T-cell (primary cell): ENCODE results near the gene CCDC88C. TPM values are rescaled to one million over a fixed set of nuclear protein-coding genes. Genes with fewer than 3 reads are reported as not detected.

Experiments
- ATAC-seq, 4 experiments: fragments of 200-7000 bp in 3 of 4; fragments of 150-1000 bp in 1 of 4; cut with Tn5 transposase; replicated peaks in 1 of 4; 1 replicate in 3 of 4; 2 replicates in 1 of 4; pipeline ENCODE4 v1.10.0; 2021; ENCODE audit warnings: moderate library complexity in 3 of 4, mild to moderate bottlenecking in 2 of 4, moderate number of reproducible peaks in 1 of 4
- CTCF ChIA-PET, 2 donors: fragments of 300-600 bp; sonication (Branson Sonifier 250); formaldehyde crosslinking; loops; one replicate each; lab custom pipeline; 2022; ENCODE audit warnings: antibody characterized with exemption in 2 of 2; lab: Charles Lee
- POLR2A ChIA-PET, 2 donors: fragments of 300-600 bp; sonication (Branson Sonifier 250); formaldehyde crosslinking; loops; one replicate each; lab custom pipeline; 2022; ENCODE audit warnings: antibody characterized with exemption in 2 of 2; lab: Charles Lee
- DNase-seq, 35 experiments: peaks; one replicate each; pipeline versions ENCODE4 v3.0.0 to v3.0.0-alpha.2; 2013 to 2023
- H3K27ac ChIP-seq: one replicate; pipeline ENCODE4 v1.5.1; 2013; ENCODE audit warnings: low read length
- H3K27me3 ChIP-seq, 2 experiments: replicated peaks in 1 of 2; 1 replicate in 1 of 2; 2 replicates in 1 of 2; pipeline versions ENCODE4 v1.6.1 to v1.7.0; 2013; ENCODE audit warnings: low read length in 1 of 2, mixed read lengths in 1 of 2; ENCODE audit not compliant: control insufficient read depth in 2 of 2, insufficient read depth in 2 of 2; ENCODE audit errors: extremely low read depth in 1 of 2
- H3K36me3 ChIP-seq, 2 donors: 1 replicate in 1 of 2; 2 replicates in 1 of 2; pipeline versions ENCODE4 v1.6.1 to v1.7.0; 2013; ENCODE audit warnings: low read length in 1 of 2; ENCODE audit not compliant: control insufficient read depth in 2 of 2, insufficient read depth in 1 of 2; ENCODE audit errors: extremely low read depth in 1 of 2
- H3K4me1 ChIP-seq, 2 experiments: 1 replicate in 1 of 2; 2 replicates in 1 of 2; pipeline versions ENCODE4 v1.6.1 to v1.7.0; 2013; ENCODE audit warnings: low read length in 2 of 2, mixed read lengths in 1 of 2; ENCODE audit not compliant: insufficient read depth in 2 of 2, control insufficient read depth in 1 of 2; ENCODE audit errors: extremely low read depth in 1 of 2
- H3K4me3 ChIP-seq, 2 donors: 1 replicate in 1 of 2; 2 replicates in 1 of 2; pipeline versions ENCODE4 v1.5.1 to v1.7.0; 2013; ENCODE audit warnings: mild to moderate bottlenecking in 2 of 2, low read length in 1 of 2, moderate library complexity in 1 of 2; ENCODE audit not compliant: control insufficient read depth in 1 of 2; ENCODE audit errors: extremely low read depth in 1 of 2
- H3K9me3 ChIP-seq: 2 replicates; pipeline ENCODE4 v1.7.0; 2013
- H3K27ac Mint-ChIP-seq, 2 donors: one replicate each; pipeline ENCODE4 v1.8.0; 2020 to 2021; ENCODE audit warnings: mild to moderate bottlenecking in 2 of 2, mixed read lengths in 2 of 2
- H3K27me3 Mint-ChIP-seq, 2 donors: one replicate each; pipeline ENCODE4 v1.8.0; 2021 to 2022; ENCODE audit warnings: mixed read lengths in 2 of 2
- H3K36me3 Mint-ChIP-seq: one replicate; pipeline ENCODE4 v1.8.0; 2021; ENCODE audit warnings: mixed read lengths
- H3K4me1 Mint-ChIP-seq, 3 donors: one replicate each; pipeline ENCODE4 v1.8.0; 2020 to 2022; ENCODE audit warnings: mixed read lengths in 3 of 3, mild to moderate bottlenecking in 1 of 3
- H3K4me3 Mint-ChIP-seq, 3 donors: one replicate each; pipeline ENCODE4 v1.8.0; 2020 to 2022; ENCODE audit warnings: mild to moderate bottlenecking in 3 of 3, mixed read lengths in 3 of 3, moderate library complexity in 3 of 3
- H3K9me3 Mint-ChIP-seq, 3 donors: one replicate each; pipeline ENCODE4 v1.8.0; 2020 to 2022; ENCODE audit warnings: mixed read lengths in 3 of 3
- WGBS: methylation state at CpG from one replicate; pipeline ENCODE4 v1.1.5; 2013; ENCODE audit warnings: missing lambda C conversion rate; ENCODE audit not compliant: insufficient coverage; 5-methylcytosine and 5-hydroxymethylcytosine counted together
- total RNA-seq, 35 experiments: library from RNA in 6 of 35; stranded (reverse) in 6 of 35; fragments of 120-200 nt in 1 of 35; gene quantifications; one replicate each; pipeline versions ENCODE4 v1.2.1 to v1.2.4 and lab custom pipeline; 2013 to 2026

Gene CCDC88C
- total RNA-seq, 5 donors from 2014 or later (not counting 1 experiment from before 2014, with no cell fraction given): 260 to 368 (median 275) TPM

DNA sequence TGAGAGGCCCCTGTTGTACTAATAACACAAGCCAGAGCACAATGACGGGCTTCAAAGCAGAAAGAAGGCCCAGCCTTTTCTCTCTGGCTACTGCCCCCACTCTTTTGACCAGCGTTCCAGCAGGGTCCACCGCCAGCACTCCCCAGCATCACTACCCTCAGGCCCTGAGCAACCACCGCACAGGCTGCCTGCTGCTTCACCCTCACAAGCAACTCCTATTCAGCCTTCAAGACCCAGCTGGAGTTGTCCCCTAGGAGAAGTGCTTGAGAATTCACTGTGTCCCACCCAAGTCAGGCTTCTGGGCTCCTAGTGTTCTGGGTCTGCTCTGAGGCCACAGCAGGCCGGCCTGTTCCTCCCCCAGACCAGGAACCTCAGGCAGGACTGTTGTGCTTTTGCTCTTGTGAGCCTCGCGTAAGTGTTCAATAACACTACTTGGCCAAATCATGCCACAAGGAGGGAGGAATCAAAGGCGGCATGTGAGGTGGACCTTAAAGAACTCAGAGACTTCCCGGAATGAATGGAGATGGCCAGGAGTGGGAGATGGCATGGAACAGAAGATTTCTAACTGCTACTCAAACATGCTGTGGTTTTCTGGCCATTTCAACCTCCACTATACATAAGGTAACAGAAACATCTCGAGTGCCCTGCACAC is 89.8 kb downstream of the CCDC88C start:
- H3K9me3 Mint-ChIP-seq: no peaks in the 10 kb centered on the region
- WGBS: 98% methylated on average over 7 of the region's 10 CpGs
- peaks cover 99 to 100% (median 100%) of the 10 kb centered on the region in 3 donors for H3K4me1 Mint-ChIP-seq
- H3K36me3 Mint-ChIP-seq: peaks cover 40% of the 10 kb centered on the region
- Histone ChIP-seq H3K27me3 (no peaks in the 10 kb centered on the region), H3K36me3 (peaks cover 0 to 89% of the 10 kb centered on the region in 2 donors), H3K9me3 (no peaks in the 10 kb centered on the region), H3K27ac (peak overlapping the region; percentile 98), H3K4me3 (no peak overlapping the region), H3K4me1 (peaks cover 58 to 99% of the 10 kb centered on the region in 2 experiments)
- ATAC-seq (no peak), DNase-seq (no peak)
- H3K4me3 Mint-ChIP-seq: peak overlapping the region in 1 of 3 donors; percentile 22
- CTCF ChIA-PET: interaction anchor here in 1 of 2 donors (0.7 to 1.0 kb wide), 2 partner anchors 12 to 88 kb away, joined by 3 to 5 read pairs; no protein-coding TSS in a partner anchor
- peak overlapping the region; percentile 96 to 98 for H3K27ac Mint-ChIP-seq
- H3K27me3 Mint-ChIP-seq: no peaks in the 10 kb centered on the region
- POLR2A ChIA-PET: no interaction called here

DNA sequence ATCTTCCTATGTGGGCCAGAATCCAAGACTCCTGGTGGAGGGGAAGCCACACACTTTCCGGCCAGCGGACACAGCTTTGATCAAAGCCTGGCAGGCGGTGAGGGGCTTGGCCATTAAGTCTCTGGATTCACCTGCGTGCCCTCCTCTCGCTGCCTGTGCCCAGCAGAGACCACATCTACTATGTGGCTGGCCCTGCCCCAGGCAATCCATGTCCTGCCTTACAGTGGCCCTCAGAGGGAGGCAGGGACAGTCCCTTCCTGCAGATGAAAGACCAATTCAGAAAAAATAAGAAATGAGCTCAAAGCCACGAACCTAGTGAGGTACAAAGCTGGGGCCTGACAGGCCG is 90.4 kb downstream of the CCDC88C start:
- DNase-seq: no peak
- no peak for ATAC-seq

DNA sequence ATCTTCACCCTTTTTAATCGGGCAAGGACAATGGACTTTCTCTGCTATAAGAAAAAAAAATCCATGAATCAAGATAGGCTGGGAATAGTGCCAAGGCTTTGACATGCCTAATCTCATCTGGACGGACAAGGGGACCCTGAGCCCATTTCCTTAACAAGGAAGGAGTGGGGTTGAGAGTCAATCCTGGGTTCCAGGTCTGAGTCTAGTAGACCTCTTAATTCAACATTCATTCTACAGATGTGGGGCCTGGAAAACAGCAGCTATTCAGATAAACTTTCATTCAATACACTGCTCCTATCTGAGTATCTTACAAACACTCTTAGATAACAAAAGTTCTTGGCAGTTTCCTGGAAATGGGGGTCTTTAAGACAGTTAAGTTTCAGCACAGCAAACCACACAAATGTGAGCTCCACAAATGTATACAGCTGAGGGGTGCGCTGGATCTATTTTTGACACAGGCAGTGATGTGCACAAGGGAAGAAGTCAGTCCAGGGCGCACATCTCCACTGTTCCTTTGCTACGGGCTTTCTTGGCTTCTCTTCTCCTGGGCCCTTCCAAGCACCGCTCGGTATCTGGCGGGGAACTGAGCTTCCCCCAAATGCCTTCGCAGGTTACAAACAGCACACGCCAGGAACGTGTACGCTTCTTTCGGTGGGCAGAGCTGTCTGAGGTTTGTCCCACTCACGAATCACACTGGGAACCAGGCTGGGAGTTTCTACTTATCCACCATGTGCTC is 90.9 kb downstream of the CCDC88C start:
- Mint-ChIP-seq H3K4me1 (peaks cover 96 to 98% (median 97%) of the 10 kb centered on the region in 3 donors), H3K36me3 (peaks cover 35% of the 10 kb centered on the region), H3K27ac (peak overlapping the region; percentile 96 to 98), H3K4me3 (peak overlapping the region in 1 of 3 donors; percentile 85), H3K9me3 (no peaks in the 10 kb centered on the region), H3K27me3 (no peaks in the 10 kb centered on the region)
- H3K4me1 ChIP-seq: peaks cover 59 to 99% of the 10 kb centered on the region in 2 experiments
- 84% methylated on average over 12 of the region's 14 CpGs for WGBS
- POLR2A ChIA-PET: interaction anchor here in 1 of 2 donors (0.9 kb wide), 1 partner anchor 22 kb away, joined by 3 read pairs; no protein-coding TSS in a partner anchor
- H3K27me3 ChIP-seq: no peaks in the 10 kb centered on the region
- CTCF ChIA-PET: interaction anchor here in 1 of 2 donors (0.9 to 4.4 kb wide), 2 partner anchors 23 to 26 kb away, joined by 3 to 29 read pairs; no protein-coding TSS in a partner anchor
- DNase-seq (no peak), ATAC-seq (no peak)
- H3K36me3 ChIP-seq: peaks cover 0 to 89% of the 10 kb centered on the region in 2 donors
- H3K27ac ChIP-seq: peak overlapping the region; percentile 98
- no peak overlapping the region for H3K4me3 ChIP-seq
- no peaks in the 10 kb centered on the region for H3K9me3 ChIP-seq

More for the DNA sequence above, 90.4 kb downstream of the CCDC88C start:
- Histone ChIP-seq H3K4me1 (peaks cover 61 to 99% of the 10 kb centered on the region in 2 experiments), H3K36me3 (peaks cover 0 to 89% of the 10 kb centered on the region in 2 donors), H3K27me3 (no peaks in the 10 kb centered on the region), H3K27ac (peak overlapping the region; percentile 98), H3K4me3 (no peak overlapping the region), H3K9me3 (no peaks in the 10 kb centered on the region)
- CTCF ChIA-PET: interaction anchor here in 1 of 2 donors (0.7 to 4.4 kb wide), 3 partner anchors 12 to 26 kb away, joined by 3 to 29 read pairs (median 3); no protein-coding TSS in a partner anchor
- Mint-ChIP-seq H3K27ac (peak overlapping the region; percentile 96 to 98), H3K4me3 (peak overlapping the region in 1 of 3 donors; percentile 22), H3K9me3 (no peaks in the 10 kb centered on the region), H3K27me3 (no peaks in the 10 kb centered on the region), H3K4me1 (peaks cover 98 to 99% (median 98%) of the 10 kb centered on the region in 3 donors), H3K36me3 (peaks cover 35% of the 10 kb centered on the region)
- 95% methylated on average over 5 of the region's 7 CpGs for WGBS
- POLR2A ChIA-PET: no interaction called here

DNA sequence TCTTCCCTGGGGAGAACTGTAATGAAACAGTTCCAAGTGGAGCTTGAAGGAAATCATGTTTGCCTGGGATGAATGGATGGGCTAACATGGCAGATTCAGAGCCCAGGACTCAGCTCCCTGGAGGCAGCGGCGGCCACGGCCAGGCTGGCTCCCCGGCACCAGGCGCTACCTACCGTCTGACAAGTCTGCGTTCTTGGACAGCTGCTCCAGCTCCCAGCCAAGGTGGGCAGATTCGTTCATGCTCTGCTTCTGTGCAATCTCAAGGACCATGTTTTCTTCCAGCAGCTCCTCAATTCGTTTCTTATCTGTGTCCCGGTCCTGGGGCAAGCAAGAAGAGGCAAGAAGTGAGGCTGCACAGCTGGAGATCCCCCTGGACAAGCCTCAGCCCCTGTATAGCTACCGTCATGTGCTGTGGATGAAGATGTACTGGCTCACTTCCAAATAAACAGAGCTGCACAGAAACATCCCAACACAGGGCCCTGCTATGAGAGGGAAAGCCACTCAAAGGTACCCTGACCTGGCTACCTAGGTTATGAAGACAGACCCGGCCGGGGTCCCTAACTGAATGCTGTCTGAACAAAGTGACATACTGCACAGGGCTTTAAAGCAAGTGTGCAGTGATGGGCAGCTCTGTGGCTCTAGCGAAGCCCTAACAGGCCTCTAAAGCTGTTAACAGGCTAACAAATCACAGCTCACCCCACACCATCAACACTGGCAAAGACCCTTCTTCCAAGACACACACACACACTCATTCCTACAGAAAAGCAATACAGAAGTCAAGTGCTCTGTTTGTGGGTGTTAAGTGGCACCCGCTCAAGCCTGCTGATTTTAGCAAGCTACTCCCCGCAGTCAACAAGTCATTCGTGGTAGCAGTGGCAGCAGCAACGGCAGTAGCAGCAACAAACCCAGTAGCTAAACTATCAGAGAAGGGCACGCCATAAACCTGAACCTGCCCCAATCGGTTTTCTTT is 92.7 kb downstream of the CCDC88C start:
- Mint-ChIP-seq H3K4me3 (peak overlapping the region in 2 of 3 donors; percentile 78 to 85), H3K9me3 (no peaks in the 10 kb centered on the region), H3K4me1 (peaks cover 86 to 88% (median 88%) of the 10 kb centered on the region in 3 donors), H3K27me3 (no peaks in the 10 kb centered on the region), H3K36me3 (peaks cover 30% of the 10 kb centered on the region), H3K27ac (peak overlapping the region; percentile 96 to 98)
- no peak for ATAC-seq
- Histone ChIP-seq H3K27me3 (no peaks in the 10 kb centered on the region), H3K4me1 (peaks cover 49 to 99% of the 10 kb centered on the region in 2 experiments), H3K27ac (peak overlapping the region; percentile 98), H3K36me3 (peaks cover 6 to 90% of the 10 kb centered on the region in 2 donors), H3K4me3 (peak overlapping the region; percentile 18 to 43), H3K9me3 (no peaks in the 10 kb centered on the region)
- peak in 15 of 35 experiments; percentile 18 to 53 (median 37) for DNase-seq
- CTCF ChIA-PET: interaction anchor here (0.8 to 4.4 kb wide), 13 partner anchors 9 to 148 kb away, joined by 3 to 32 read pairs (median 4); partner anchors contain the start of gene CCDC88C (in 1 of the 2)
- POLR2A ChIA-PET: interaction anchor here (0.6 to 1.3 kb wide), 5 partner anchors 9 to 91 kb away, joined by 3 to 8 read pairs (median 4); no protein-coding TSS in a partner anchor
- WGBS: 68% methylated on average over 18 of the region's 20 CpGs

DNA sequence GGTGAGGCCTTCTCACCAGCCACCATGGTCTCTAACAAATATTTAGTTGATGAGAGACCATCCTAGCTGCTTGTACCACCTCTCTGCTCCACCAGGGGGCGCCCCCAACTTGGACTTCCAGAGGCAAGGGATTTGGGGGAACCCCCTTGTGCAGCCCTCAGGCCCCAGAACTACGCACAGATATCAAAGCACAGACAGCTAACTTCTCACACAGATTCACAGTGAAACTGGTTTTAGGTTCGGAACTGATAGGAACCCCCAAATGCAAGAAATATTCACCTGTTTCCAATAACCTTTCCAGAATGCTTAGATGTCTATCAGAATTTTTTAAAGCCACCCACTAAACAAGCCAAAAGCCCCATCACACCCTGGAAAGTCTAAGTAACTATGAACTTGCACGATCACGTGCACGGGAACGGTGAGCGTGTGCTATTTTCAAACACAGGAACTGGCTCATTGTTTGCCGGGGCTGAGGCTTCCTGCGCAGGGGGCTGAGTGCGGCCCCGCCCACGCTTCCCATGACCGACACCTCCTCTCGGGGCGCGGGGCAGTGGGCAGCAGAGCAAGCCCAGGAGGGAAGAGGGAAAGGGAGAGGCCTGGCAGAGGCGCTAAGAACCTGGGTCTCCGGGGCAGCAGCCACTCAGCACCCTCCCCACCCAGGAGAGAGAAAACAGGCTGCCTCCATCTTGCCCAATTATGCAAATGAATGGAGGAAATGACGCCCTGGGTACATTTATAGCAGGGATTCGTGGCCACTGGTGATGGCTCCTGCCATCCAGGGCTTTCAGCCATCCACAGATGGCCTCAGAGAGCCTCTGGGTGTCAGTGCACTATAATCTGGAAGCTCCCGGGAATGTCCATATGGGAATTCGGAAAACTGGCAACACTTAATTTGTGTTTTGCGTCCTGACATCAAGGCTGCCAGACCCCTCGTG is 93.7 kb downstream of the CCDC88C start:
- Mint-ChIP-seq H3K9me3 (no peaks in the 10 kb centered on the region), H3K27ac (peak overlapping the region; percentile 96 to 98), H3K4me3 (peak overlapping the region; percentile 78 to 85 (median 80)), H3K36me3 (peaks cover 36% of the 10 kb centered on the region), H3K4me1 (peaks cover 84 to 86% (median 86%) of the 10 kb centered on the region in 3 donors), H3K27me3 (no peaks in the 10 kb centered on the region)
- Histone ChIP-seq H3K4me1 (peaks cover 51 to 97% of the 10 kb centered on the region in 2 experiments), H3K27me3 (no peaks in the 10 kb centered on the region), H3K36me3 (peaks cover 6 to 88% of the 10 kb centered on the region in 2 donors), H3K27ac (peak overlapping the region; percentile 98), H3K9me3 (no peaks in the 10 kb centered on the region), H3K4me3 (peak overlapping the region; percentile 28 to 43)
- ChIA-PET POLR2A (interaction anchor here (0.6 to 1.3 kb wide), 4 partner anchors 21 to 94 kb away, joined by 4 to 8 read pairs (median 6); partner anchors contain the start of gene CCDC88C (in 1 of the 2)), CTCF (interaction anchor here (0.5 to 4.4 kb wide), 31 partner anchors 8 to 163 kb away, joined by 3 to 32 read pairs (median 4); partner anchors contain the start of gene CCDC88C (in 1 of the 2))
- peak; percentile 86 to 96 (median 94) for DNase-seq
- peak; percentile 83 to 88 (median 84) for ATAC-seq
- WGBS: 14% methylated on average over 18 of the region's 25 CpGs
